Gastroesophageal sphincter (tissue), 4 donors: ENCODE results near the gene SFXN3. TPM values are rescaled to one million over a fixed set of nuclear protein-coding genes. Genes with fewer than 3 reads are reported as not detected.

Source experiments
- ATAC-seq: fragments of 150-250 bp; one replicate; pipeline ENCODE4 v1.9.1; 2016; ENCODE audit warnings: mild to moderate bottlenecking, moderate library complexity
- H3K27ac ChIP-seq, 4 donors: fragments of 200-600 bp; sonication (generic) in 3 of 4; 1 replicate in 3 of 4; 2 replicates in 1 of 4; pipeline ENCODE4 v1.5.1; 2016 to 2019
- H3K27me3 ChIP-seq: fragments of 200-600 bp; sonication (generic); one replicate; pipeline ENCODE4 v1.5.1; 2019
- H3K36me3 ChIP-seq, 2 donors: fragments of 200-600 bp; sonication (generic); one replicate each; pipeline ENCODE4 v1.5.1; 2019; ENCODE audit warnings: control low read depth in 1 of 2
- H3K4me1 ChIP-seq, 3 donors: fragments of 200-600 bp; sonication (generic); 1 replicate in 2 of 3; 2 replicates in 1 of 3; pipeline ENCODE4 v1.5.1; 2016 to 2019; ENCODE audit warnings: control low read depth in 2 of 3
- H3K4me3 ChIP-seq, 2 donors: fragments of 200-600 bp; sonication (generic); one replicate each; pipeline ENCODE4 v1.5.1; 2019; ENCODE audit warnings: mild to moderate bottlenecking in 1 of 2, moderate library complexity in 1 of 2
- H3K9me3 ChIP-seq, 3 donors: fragments of 200-600 bp; sonication (generic); one replicate each; pipeline ENCODE4 v1.5.1; 2017 to 2019; ENCODE audit warnings: control low read depth in 2 of 3
- EP300 ChIP-seq: sonication (generic); formaldehyde crosslinking; IDR thresholded peaks from one replicate; pipeline ENCODE4 v1.6.1; 2017; ENCODE audit warnings: antibody characterized with exemption, mild to moderate bottlenecking
- POLR2A ChIP-seq, 2 donors: fragments of 450-650 bp; IDR thresholded peaks; one replicate each; pipeline ENCODE4 v1.6.1; 2017; ENCODE audit warnings: antibody characterized with exemption in 2 of 2, mild to moderate bottlenecking in 2 of 2, moderate library complexity in 1 of 2
- POLR2AphosphoS5 ChIP-seq: sonication (generic); formaldehyde crosslinking; IDR thresholded peaks from one replicate; pipeline ENCODE4 v1.6.1; 2017; ENCODE audit warnings: antibody characterized with exemption
- WGBS, 2 donors: methylation state at CpG; one replicate each; pipeline ENCODE4 v1.1.5; 2018; ENCODE audit warnings: low coverage in 1 of 2; 5-methylcytosine and 5-hydroxymethylcytosine counted together
- total RNA-seq, 4 donors: library from RNA; depleted of rRNA; stranded (reverse); fragments of >200 nt; gene quantifications; one replicate each; pipeline ENCODE4 v1.1.0, GENCODE V29; 2016
- TF ChIP-seq, protein P1 (sequence below), 4 experiments: fragments of 200-600 bp in 2 of 4; fragments of 450-650 bp in 2 of 4; sonication (generic) in 1 of 4; IDR thresholded peaks; one replicate each; pipeline ENCODE4 v1.5.1; 2017 to 2019; ENCODE audit warnings: antibody characterized with exemption in 4 of 4, mild to moderate bottlenecking in 2 of 4, moderate library complexity in 2 of 4

Gene SFXN3
- total RNA-seq, 4 donors from 2014 or later: 47.5 to 84.2 (median 66.0) TPM

- H3K4me3 ChIP-seq: no peak overlapping the region
- peaks cover 0 to 52% (median 13%) of the 10 kb centered on the region in 3 donors for H3K4me1 ChIP-seq
- H3K36me3 ChIP-seq: no peaks in the 10 kb centered on the region
- H3K9me3 ChIP-seq: no peaks in the 10 kb centered on the region
- no peak for TF ChIP-seq EP300
- TF ChIP-seq, protein P1, sequence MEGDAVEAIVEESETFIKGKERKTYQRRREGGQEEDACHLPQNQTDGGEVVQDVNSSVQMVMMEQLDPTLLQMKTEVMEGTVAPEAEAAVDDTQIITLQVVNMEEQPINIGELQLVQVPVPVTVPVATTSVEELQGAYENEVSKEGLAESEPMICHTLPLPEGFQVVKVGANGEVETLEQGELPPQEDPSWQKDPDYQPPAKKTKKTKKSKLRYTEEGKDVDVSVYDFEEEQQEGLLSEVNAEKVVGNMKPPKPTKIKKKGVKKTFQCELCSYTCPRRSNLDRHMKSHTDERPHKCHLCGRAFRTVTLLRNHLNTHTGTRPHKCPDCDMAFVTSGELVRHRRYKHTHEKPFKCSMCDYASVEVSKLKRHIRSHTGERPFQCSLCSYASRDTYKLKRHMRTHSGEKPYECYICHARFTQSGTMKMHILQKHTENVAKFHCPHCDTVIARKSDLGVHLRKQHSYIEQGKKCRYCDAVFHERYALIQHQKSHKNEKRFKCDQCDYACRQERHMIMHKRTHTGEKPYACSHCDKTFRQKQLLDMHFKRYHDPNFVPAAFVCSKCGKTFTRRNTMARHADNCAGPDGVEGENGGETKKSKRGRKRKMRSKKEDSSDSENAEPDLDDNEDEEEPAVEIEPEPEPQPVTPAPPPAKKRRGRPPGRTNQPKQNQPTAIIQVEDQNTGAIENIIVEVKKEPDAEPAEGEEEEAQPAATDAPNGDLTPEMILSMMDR (IDR thresholded peaks at IDR 0.05): peak in 3 of 4 experiments; percentile 94 to 96 (median 94)
- ATAC-seq: peak; percentile 64
- peaks cover 35% of the 10 kb centered on the region for H3K27me3 ChIP-seq
- 25% methylated on average over 4 of the region's 11 CpGs; no CpG with 5 or more reads in 1 of the 2 donors for WGBS, 2 donors
- no peak overlapping the region for H3K27ac ChIP-seq
Observed at GRCh38 chr10:101014230-101014884, 16.7 kb upstream of the SFXN3 start.

GRCh38 chr10:101014966-101015581, 16.0 kb upstream of the SFXN3 start:
- no peak for ATAC-seq
- Histone ChIP-seq H3K27ac (no peak overlapping the region), H3K36me3 (no peaks in the 10 kb centered on the region), H3K27me3 (peaks cover 40% of the 10 kb centered on the region), H3K4me1 (peaks cover 0 to 52% (median 13%) of the 10 kb centered on the region in 3 donors), H3K9me3 (no peaks in the 10 kb centered on the region), H3K4me3 (no peak overlapping the region)
- WGBS, 2 donors: 39 to 80% methylated on average over 1 to 4 of the region's 7 CpGs
- TF ChIP-seq, protein P1 (IDR thresholded peaks at IDR 0.05): no peak
- no peak for TF ChIP-seq POLR2AphosphoS5
- TF ChIP-seq EP300: no peak
- TF ChIP-seq POLR2A (IDR thresholded peaks at IDR 0.05): no peak

GRCh38 chr10:101015582-101015973, 15.5 kb upstream of the SFXN3 start:
- Histone ChIP-seq H3K9me3 (no peaks in the 10 kb centered on the region), H3K36me3 (no peaks in the 10 kb centered on the region), H3K4me1 (peaks cover 0 to 52% (median 13%) of the 10 kb centered on the region in 3 donors), H3K27me3 (peaks cover 45% of the 10 kb centered on the region), H3K27ac (no peak overlapping the region), H3K4me3 (no peak overlapping the region)
- no peak for ATAC-seq
- TF ChIP-seq POLR2AphosphoS5 (no peak), EP300 (no peak), POLR2A (IDR thresholded peaks at IDR 0.05) (no peak)
- TF ChIP-seq, protein P1 (IDR thresholded peaks at IDR 0.05): no peak
- no CpG with 5 or more reads among the region's 8 CpGs for WGBS, 2 donors

DNA sequence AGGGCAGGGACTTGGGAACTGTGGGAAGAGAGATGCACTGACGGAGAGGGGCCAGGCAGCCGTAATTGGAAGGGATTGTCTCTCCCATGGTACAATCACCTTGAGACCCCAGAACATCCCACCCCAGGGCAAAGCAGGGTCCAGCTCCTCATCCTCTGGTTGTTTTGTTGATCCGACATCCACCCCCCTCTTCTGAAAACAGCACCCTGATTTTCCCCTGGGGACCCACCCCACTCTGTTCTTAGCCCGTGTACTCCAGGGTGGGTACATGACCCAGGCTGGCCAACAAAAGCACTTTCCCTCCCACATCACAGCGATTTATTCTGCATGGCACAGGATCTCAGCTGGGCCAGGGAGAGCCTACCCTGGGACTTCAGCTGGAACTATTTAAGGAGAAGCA, 14.2 kb upstream of the SFXN3 start:
- H3K27ac ChIP-seq: no peak overlapping the region
- H3K9me3 ChIP-seq: no peaks in the 10 kb centered on the region
- H3K4me1 ChIP-seq: peaks cover 0 to 46% (median 13%) of the 10 kb centered on the region in 3 donors
- H3K27me3 ChIP-seq: peaks cover 52% of the 10 kb centered on the region
- H3K4me3 ChIP-seq: no peak overlapping the region
- TF ChIP-seq, protein P1 (IDR thresholded peaks at IDR 0.05): no peak
- TF ChIP-seq POLR2A (IDR thresholded peaks at IDR 0.05): no peak
- TF ChIP-seq POLR2AphosphoS5: no peak
- TF ChIP-seq EP300: no peak
- 47 to 59% methylated on average over 4 of the region's 5 CpGs for WGBS, 2 donors
- ATAC-seq: no peak
- no peaks in the 10 kb centered on the region for H3K36me3 ChIP-seq

DNA sequence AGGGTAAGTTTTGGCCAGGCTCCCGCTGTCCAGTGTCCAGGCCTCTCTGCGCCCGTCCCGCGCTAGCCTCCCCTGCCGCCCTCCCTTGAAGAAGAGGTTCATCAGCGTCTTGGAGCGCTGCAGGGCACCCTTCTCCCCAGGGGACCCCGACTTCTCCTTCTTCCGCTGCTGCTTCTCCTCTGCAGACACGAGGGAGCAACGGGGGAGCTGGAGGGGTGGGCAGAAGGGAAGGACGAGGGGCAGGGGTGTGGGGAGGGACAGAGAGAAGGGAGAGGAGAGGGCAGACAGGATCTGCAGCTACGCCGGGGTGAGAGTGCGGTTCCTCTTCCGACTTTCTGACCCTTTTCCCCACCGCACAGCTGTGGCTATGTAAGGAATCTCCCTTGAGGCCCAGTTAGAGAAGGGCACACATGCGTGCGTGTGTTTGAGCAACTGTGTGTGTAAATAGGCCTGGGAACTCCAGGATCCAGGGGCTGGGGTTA, 12.9 kb upstream of the SFXN3 start:
- H3K27ac ChIP-seq: no peak overlapping the region
- no peaks in the 10 kb centered on the region for H3K36me3 ChIP-seq
- H3K9me3 ChIP-seq: no peaks in the 10 kb centered on the region
- H3K4me1 ChIP-seq: peaks cover 0 to 32% (median 8%) of the 10 kb centered on the region in 3 donors
- TF ChIP-seq EP300 (no peak), POLR2AphosphoS5 (no peak)
- H3K4me3 ChIP-seq: no peak overlapping the region
- peaks cover 52% of the 10 kb centered on the region for H3K27me3 ChIP-seq
- WGBS, 2 donors: 64 to 72% methylated on average over 5 to 14 of the region's 20 CpGs
- ATAC-seq: no peak
